ENCODE data around the gene ID2. TPM values are rescaled to one million over a fixed set of nuclear protein-coding genes. Genes with fewer than 3 reads are reported as not detected.

ID2 gene
- total RNA-seq, 1 donor: 118 TPM

- TF ChIP-seq, protein P1, sequence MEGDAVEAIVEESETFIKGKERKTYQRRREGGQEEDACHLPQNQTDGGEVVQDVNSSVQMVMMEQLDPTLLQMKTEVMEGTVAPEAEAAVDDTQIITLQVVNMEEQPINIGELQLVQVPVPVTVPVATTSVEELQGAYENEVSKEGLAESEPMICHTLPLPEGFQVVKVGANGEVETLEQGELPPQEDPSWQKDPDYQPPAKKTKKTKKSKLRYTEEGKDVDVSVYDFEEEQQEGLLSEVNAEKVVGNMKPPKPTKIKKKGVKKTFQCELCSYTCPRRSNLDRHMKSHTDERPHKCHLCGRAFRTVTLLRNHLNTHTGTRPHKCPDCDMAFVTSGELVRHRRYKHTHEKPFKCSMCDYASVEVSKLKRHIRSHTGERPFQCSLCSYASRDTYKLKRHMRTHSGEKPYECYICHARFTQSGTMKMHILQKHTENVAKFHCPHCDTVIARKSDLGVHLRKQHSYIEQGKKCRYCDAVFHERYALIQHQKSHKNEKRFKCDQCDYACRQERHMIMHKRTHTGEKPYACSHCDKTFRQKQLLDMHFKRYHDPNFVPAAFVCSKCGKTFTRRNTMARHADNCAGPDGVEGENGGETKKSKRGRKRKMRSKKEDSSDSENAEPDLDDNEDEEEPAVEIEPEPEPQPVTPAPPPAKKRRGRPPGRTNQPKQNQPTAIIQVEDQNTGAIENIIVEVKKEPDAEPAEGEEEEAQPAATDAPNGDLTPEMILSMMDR (IDR thresholded peaks at IDR 0.05; ENCODE audit: insufficient read depth, low read depth, low read length): no peak
- no peak for DNase-seq (ENCODE audit: low read depth)
- no peak overlapping the region for H3K4me3 ChIP-seq (ENCODE audit: low read depth, low read length)
Measured at GRCh38 chr2:8654483-8654882, 27.4 kb upstream of the ID2 start.

DNA sequence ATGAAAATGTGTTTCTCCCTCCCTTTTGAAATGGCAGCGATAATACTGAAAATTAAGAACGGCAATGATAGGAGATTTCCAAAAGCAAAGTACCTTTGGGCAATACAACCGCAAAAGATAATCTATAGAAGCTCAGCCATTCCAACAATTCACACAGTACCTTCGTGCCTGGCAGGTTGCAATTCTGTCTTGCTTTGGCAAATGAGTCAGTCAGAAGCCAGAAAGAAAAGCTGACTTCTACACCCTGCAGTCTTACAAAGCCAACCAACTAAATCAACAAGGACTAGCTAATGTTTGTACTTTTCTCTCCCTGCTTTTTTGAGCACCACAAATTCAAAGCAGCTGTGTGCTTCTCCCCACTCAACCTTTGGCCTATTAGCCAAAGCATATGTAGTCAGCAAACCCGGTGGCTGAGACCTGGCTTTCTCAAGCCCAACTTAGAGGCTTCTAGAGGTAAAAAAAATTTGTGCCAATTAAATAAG lies 25.7 kb upstream of the ID2 start:
- H3K4me3 ChIP-seq (ENCODE audit: low read depth, low read length): no peak overlapping the region
- TF ChIP-seq, protein P1 (IDR thresholded peaks at IDR 0.05; ENCODE audit: insufficient read depth, low read depth, low read length): no peak
- DNase-seq (ENCODE audit: low read depth): peak; percentile 59

DNA sequence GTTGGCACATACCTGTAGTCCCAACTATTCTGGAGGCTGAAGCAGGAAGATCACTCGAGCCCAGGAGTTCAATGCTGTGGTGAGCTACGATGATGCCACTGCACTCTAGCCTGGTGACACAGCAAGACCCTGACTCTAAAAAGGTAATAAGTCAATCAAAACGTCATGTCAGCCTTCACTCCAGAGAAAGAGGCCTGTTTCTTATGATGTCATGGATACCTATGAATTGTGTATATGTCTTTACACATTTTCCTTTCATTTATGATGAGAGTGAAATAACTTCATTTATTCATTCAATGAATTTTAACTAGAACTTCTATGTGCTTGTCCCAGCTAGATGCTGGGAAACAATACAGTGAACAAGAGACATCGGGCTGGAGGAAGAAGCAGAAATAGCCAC lies 25.0 kb upstream of the ID2 start:
- TF ChIP-seq, protein P1 (IDR thresholded peaks at IDR 0.05; ENCODE audit: insufficient read depth, low read depth, low read length): no peak
- H3K4me3 ChIP-seq (ENCODE audit: low read depth, low read length): no peak overlapping the region
- no peak for DNase-seq (ENCODE audit: low read depth)

- TF ChIP-seq, protein P1 (IDR thresholded peaks at IDR 0.05; ENCODE audit: insufficient read depth, low read depth, low read length): no peak
- no peak overlapping the region for H3K4me3 ChIP-seq (ENCODE audit: low read depth, low read length)
- DNase-seq (ENCODE audit: low read depth): no peak
Measured at GRCh38 chr2:8657423-8658062, 24.3 kb upstream of the ID2 start.

GRCh38 chr2:8658064-8658862 lies 23.6 kb upstream of the ID2 start:
- TF ChIP-seq, protein P1 (IDR thresholded peaks at IDR 0.05; ENCODE audit: insufficient read depth, low read depth, low read length): no peak
- no peak overlapping the region for H3K4me3 ChIP-seq (ENCODE audit: low read depth, low read length)
- DNase-seq (ENCODE audit: low read depth): no peak

DNA sequence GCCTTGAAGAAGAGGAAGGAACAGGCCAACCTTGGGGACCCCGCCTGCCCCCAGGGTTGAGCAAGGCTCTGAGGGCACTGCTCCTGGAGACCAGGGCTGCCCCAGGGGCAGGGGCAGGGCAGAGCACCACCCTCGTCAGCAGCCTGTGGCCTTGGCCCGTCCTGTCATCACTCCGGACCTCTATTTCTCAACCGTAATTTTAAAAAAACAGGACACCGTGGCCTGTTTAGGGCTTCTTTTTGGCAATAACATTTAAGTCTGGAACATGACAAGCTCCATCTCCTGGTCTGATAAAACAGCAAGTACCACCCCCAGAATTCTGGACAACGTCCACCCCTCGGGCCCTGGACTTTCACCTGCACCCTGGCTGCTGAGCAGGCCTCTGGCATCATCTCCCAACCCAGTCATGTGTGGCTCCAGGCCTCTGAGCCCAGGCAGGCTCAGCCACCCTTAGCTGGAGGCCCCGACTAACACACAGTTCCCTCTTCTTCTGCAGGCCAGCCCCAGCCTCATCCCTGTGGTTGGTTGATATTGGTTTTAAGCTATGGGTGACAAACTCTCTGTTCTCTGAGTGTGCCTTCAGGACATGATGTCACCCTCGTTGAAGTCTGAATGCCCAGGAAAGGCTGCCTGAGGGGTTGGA lies 22.6 kb upstream of the ID2 start:
- no peak for DNase-seq (ENCODE audit: low read depth)
- TF ChIP-seq, protein P1 (IDR thresholded peaks at IDR 0.05; ENCODE audit: insufficient read depth, low read depth, low read length): no peak
- no peak overlapping the region for H3K4me3 ChIP-seq (ENCODE audit: low read depth, low read length)

All from fibroblast of villous mesenchyme (primary cell).